Measurements from ENCODE around the gene OR2T3. TPM values are rescaled to one million over a fixed set of nuclear protein-coding genes. Genes with fewer than 3 reads are reported as not detected.
"Not testable (repeated sequence)": the region's sequence is repeated elsewhere in the genome, so short reads cannot be mapped to it uniquely, and the experiment has no call there.

OR2T3 gene
- total RNA-seq, 1 donor from 2014 or later, result not detected

DNA sequence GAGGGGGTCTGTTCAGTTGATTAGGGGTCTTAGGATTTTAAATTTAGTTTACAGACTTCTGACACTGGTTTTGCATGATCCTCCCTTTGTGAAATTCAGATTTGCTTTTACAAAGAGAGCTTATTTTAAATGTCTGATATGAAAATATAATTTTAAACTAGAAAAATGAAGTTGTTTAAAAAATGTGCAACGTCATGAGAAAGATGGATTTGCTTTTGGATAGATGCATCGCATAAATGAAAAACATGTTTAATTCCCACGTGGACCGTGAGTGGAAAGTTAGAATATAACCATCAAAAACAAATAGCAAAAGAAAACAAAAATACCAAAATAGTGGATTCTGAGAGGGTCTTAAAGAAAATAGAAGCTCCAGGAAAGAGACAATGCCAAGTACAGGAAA is 2.0 kb upstream of the OR2T3 start:
- DNase-seq (ENCODE audit: low spot score), result no peak

GRCh38 chr1:248472111-248472510 is 1.0 kb upstream of the OR2T3 start:
- not testable (repeated sequence) for DNase-seq (ENCODE audit: low spot score)

- not testable (repeated sequence) for DNase-seq (ENCODE audit: low spot score)
These were observed 2.5 kb downstream of the OR2T3 start for GRCh38 chr1:248475660-248476059.

DNA sequence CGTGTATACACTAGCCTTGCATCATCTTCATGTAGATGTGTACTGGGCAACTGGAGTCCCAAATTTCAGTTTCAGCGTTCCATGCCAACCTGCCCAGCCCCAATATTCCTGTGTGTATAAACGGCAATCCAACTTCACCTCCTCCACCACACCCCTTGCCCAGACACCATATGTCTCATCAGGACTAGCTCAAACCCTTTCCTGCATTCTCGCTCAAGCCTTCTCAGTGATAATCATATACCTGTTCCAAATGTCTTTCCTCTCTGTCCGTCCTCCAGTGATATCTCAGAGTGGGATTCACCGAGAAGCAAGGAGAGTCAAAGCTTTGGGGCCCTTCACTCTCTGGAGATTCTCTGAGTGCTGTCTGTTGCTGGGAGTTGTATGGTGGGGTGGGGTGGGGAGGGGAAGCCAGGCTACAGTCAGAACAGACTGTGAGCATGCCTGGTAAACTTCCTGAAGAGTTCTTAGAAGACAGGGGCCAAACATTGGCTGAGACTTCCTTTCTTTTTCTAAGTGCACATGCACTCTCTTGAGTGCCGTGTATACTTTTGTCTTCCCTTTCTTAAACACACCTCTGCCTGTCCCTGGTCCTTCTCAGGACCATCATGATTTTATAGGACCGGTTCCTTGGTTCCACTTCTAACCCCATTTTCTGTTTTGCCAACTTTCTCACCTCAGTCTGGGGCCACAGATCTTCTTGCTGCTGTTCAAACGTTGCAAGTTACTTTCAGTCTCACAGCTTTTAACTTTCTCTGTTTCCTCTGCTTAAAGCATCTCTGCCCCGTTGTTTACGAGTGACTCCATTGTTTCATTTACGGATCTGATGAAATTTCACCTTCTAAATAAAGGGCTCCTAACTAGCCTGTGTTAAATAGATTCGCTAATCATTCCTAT is 8.8 kb downstream of the OR2T3 start:
- not testable (repeated sequence) for DNase-seq (ENCODE audit: low spot score)

DNA sequence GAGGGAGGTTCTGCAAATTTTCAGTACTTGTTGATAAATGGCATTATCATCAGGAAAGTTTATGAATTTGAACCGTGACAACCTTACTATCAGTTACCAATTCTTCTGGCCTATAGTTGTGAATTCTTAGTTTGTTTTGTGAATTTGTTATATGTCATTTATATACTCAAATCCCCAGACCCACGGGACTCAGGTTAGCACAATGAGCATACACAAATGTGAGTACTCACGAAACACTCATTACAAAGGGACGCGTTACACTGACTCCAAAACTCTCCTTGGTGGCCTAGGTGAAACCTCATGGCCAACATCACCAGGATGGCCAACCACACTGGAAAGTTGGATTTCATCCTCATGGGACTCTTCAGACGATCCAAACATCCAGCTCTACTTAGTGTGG is 15.1 kb downstream of the OR2T3 start, which contains the start of gene OR2T5:
Gene OR2T5 (plus strand): TSS at position 301 of the 400 bp plus-strand sequence. CDS start 0 bp downstream, at position 301.
- DNase-seq (ENCODE audit: low spot score), result not testable (repeated sequence)

- not testable (repeated sequence) for DNase-seq (ENCODE audit: low spot score)
These were observed 23.5 kb downstream of the OR2T3 start for GRCh38 chr1:248496661-248497060.

DNA sequence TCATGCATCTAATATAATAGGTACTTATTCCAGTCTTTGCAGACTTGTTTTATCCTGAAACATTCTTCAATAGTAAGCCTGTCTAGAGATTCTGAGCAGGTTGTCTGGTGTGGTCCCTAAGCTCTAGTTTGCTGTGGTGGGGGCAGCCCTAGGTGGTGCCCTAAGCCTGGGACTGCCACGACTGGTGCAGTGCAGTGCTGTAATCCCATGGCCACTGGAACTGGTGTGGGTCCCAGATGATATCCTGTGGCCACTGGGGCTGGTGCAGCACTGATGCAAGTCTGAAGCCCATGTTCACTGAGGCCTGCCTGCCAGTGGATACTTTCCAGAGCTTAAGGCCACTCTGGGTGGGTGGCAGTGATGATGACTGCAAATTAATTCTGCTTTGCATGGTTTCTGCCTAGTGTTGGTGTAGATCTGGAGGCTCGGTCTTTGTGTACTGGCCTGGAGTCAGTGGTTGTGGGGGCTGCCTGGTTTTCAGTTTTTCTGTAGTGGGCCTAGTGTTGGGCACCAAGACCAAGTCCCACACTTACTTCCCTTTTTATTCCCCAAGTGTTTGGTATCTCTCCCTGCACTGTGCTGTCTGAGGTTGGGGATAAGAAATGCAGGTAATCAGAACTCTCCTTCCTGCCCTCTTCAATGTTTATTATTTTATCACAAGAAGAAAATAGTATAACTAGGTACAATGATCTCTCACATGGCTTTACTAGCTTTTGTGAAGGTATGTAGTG is 27.3 kb downstream of the OR2T3 start:
- not testable (repeated sequence) for DNase-seq (ENCODE audit: low spot score)

GRCh38 chr1:248507773-248508172 is 34.6 kb downstream of the OR2T3 start, which contains the start of gene OR2G6:
Gene OR2G6, plus strand, starts transcription at chr1:248508073. Its CDS starts 13,574 bp downstream, at chr1:248521647.
- DNase-seq (ENCODE audit: low spot score), result not testable (repeated sequence)

DNA sequence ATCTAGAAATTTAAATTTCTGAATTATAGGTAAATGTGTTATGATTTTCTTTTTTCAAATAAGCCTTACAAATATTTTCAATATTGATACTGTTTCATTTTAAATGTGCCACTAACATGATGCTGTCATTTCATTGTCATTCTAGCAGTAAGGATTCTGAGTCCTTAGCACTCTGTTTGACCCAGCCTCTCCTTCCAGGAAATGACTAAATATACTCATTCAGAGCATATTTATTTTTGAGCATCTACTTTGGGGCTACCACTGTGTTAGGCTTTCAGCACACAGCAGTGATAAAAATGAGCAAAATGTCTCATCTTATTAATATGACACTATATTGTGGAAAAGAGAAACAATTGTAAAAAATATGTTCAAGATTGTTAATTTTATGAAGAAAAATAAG is 37.1 kb downstream of the OR2T3 start:
- not testable (repeated sequence) for DNase-seq (ENCODE audit: low spot score)

DNA sequence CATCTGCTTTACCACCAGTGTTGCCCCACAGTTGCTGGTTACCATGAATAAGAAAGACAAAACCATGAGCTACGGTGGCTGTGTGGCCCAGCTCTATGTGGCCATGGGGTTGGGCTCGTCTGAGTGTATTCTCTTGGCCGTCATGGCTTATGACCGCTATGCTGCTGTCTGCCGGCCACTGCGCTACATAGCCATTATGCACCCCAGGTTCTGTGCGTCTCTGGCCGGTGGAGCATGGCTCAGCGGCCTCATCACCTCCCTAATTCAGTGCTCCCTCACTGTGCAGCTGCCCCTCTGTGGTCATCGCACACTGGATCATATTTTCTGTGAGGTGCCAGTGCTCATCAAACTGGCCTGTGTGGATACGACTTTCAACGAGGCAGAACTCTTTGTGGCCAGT is 48.7 kb downstream of the OR2T3 start:
- DNase-seq (ENCODE audit: low spot score), result peak; percentile 59

Other genes with a start within 250 kb of the OR2T3 start
- gene OR2M4, start 241.9 kb upstream of the OR2T3 start, total RNA-seq, result not detected
- not detected for gene OR2T33, start 195.4 kb upstream of the OR2T3 start, total RNA-seq
- not detected for gene OR2T12, start 169.9 kb upstream of the OR2T3 start, total RNA-seq
- gene OR2M7, start 148.8 kb upstream of the OR2T3 start, total RNA-seq, result not detected
- gene OR14C36, start 124.6 kb upstream of the OR2T3 start, total RNA-seq, result not detected
- not detected for gene OR2T4, start 111.7 kb upstream of the OR2T3 start, total RNA-seq
- not detected for gene OR2T6, start 97.6 kb upstream of the OR2T3 start, total RNA-seq
- gene OR2T1, start 70.3 kb upstream of the OR2T3 start, total RNA-seq, result not detected
- not detected for gene OR2T2, start 27.7 kb upstream of the OR2T3 start, total RNA-seq
- not detected for gene OR2T5, start 15.2 kb downstream of the OR2T3 start, total RNA-seq
- gene OR2G6, start 34.7 kb downstream of the OR2T3 start, total RNA-seq, result not detected
- gene OR2T29, start 89.4 kb downstream of the OR2T3 start, total RNA-seq, result not detected
- gene OR2T34, start 101.4 kb downstream of the OR2T3 start, total RNA-seq, result not detected
- not detected for gene OR2T10, start 124.3 kb downstream of the OR2T3 start, total RNA-seq
- not detected for gene OR2T11, start 161.7 kb downstream of the OR2T3 start, total RNA-seq
- gene OR2T35, start 171.9 kb downstream of the OR2T3 start, total RNA-seq, result not detected
- gene OR2T27, start 182.2 kb downstream of the OR2T3 start, total RNA-seq, result not detected
- gene OR14I1, start 229.4 kb downstream of the OR2T3 start, total RNA-seq, result not detected

All from mesenteric fat pad (tissue), 1 donor.